HCT116 (cell line): ENCODE measurements around the gene ANKRD16. TPM values are rescaled to one million over a fixed set of nuclear protein-coding genes. Genes with fewer than 3 reads are reported as not detected.

Experiments used
- ATAC-seq: fragments of 200-7000 bp; cut with Tn5 transposase; 2 replicates; pipeline ENCODE4 v1.9.1; 2020; ENCODE audit warnings: mild to moderate bottlenecking, moderate library complexity
- BruUV-seq: library from RNA; stranded (reverse); fragments of 400-500 nt; replicated peaks from 2 replicates; lab custom pipeline; 2021; lab: Mats Ljungman, UMichigan
- CTCF ChIA-PET: fragments of 300-600 bp; sonication (Branson Sonifier 250); formaldehyde crosslinking; loops from one replicate; lab custom pipeline; 2021; ENCODE audit warnings: antibody characterized with exemption; lab: Charles Lee
- POLR2A ChIA-PET: fragments of 300-600, 350-600 bp; sonication (Branson Sonifier 250); formaldehyde crosslinking; loops from one replicate; lab custom pipeline; 2021; ENCODE audit warnings: antibody characterized with exemption; lab: Charles Lee
- RAD21 ChIA-PET, 2 experiments: fragments of 300-600 bp; sonication (Branson Sonifier 250); formaldehyde crosslinking; loops; one replicate each; lab custom pipeline; 2023; ENCODE audit warnings: low total read pairs in 2 of 2; ENCODE audit not compliant: uncharacterized antibody in 2 of 2, unreplicated experiment in 2 of 2, low non-redundant PET in 1 of 2; lab: Charles Lee
- DNase-seq: peaks from one replicate; pipeline ENCODE4 v3.0.0-alpha.2; 2010; ENCODE audit warnings: low read depth, low spot score
- H2AFZ ChIP-seq: fragments of 200-600 bp; shearing (Covaris generic), sonication (generic); 2 replicates; pipeline ENCODE4 v1.6.1; 2017; ENCODE audit warnings: low read depth, mixed run types, mixed read lengths, antibody characterized with exemption, low read length; ENCODE audit not compliant: poor library complexity, severe bottlenecking
- H3K27ac ChIP-seq: 2 replicates; pipeline ENCODE4 v1.5.1; 2012; ENCODE audit warnings: low read depth, low read length
- H3K27me3 ChIP-seq: fragments of 200-600 bp; sonication (generic); 2 replicates; pipeline ENCODE4 v1.6.1; 2016; ENCODE audit warnings: mixed run types, low read length, mixed read lengths; ENCODE audit not compliant: insufficient read depth
- H3K36me3 ChIP-seq, 2 experiments: fragments of 200-500 bp in 1 of 2; fragments of 200-600 bp in 1 of 2; sonication (Bioruptor generic) in 1 of 2; sonication (generic) in 1 of 2; 2 replicates each; pipeline versions ENCODE4 v1.5.1 to v1.6.1; 2014 to 2016; ENCODE audit warnings: low read length in 2 of 2, inconsistent platforms in 1 of 2, mixed read lengths in 1 of 2, mixed run types in 1 of 2; ENCODE audit not compliant: insufficient read depth in 2 of 2, control insufficient read depth in 1 of 2
- H3K4me1 ChIP-seq, 2 experiments: fragments of 200-600 bp in 1 of 2; sonication (generic) in 1 of 2; 2 replicates each; pipeline versions ENCODE4 v1.5.1 to v1.6.1; 2012 to 2017; ENCODE audit warnings: low read length in 2 of 2, inconsistent platforms in 1 of 2, mild to moderate bottlenecking in 1 of 2, mixed read lengths in 1 of 2, mixed run types in 1 of 2, moderate library complexity in 1 of 2; ENCODE audit not compliant: insufficient read depth in 2 of 2, control insufficient read depth in 1 of 2
- H3K4me2 ChIP-seq: fragments of 200-600 bp; sonication (generic); 2 replicates; pipeline ENCODE4 v1.6.1; 2017; ENCODE audit warnings: mixed run types, low read length, mixed read lengths
- H3K4me3 ChIP-seq, 2 experiments: fragments of 200-600 bp in 1 of 2; sonication (generic) in 1 of 2; replicated peaks in 1 of 2; 2 replicates each; pipeline ENCODE4 v1.5.1; 2011 to 2016; ENCODE audit warnings: low read length in 2 of 2, control low read depth in 1 of 2, low read depth in 1 of 2, mild to moderate bottlenecking in 1 of 2, mixed read lengths in 1 of 2, mixed run types in 1 of 2
- H3K79me2 ChIP-seq: fragments of 200-600 bp; sonication (generic); 2 replicates; pipeline ENCODE4 v1.6.1; 2017; ENCODE audit warnings: mild to moderate bottlenecking, mixed run types, low read length, moderate library complexity, mixed read lengths; ENCODE audit not compliant: insufficient read depth
- H3K9ac ChIP-seq: fragments of 200-600 bp; sonication (generic); 2 replicates; pipeline ENCODE4 v1.6.1; 2016; ENCODE audit warnings: low read length, mixed read lengths
- H3K9me2 ChIP-seq: fragments of 200-600 bp; sonication (generic), shearing (Covaris generic); 2 replicates; pipeline ENCODE4 v1.6.1; 2017; ENCODE audit warnings: mixed run types, mild to moderate bottlenecking, moderate library complexity; ENCODE audit not compliant: insufficient read depth
- H3K9me3 ChIP-seq, 2 experiments: fragments of 200-500 bp in 1 of 2; fragments of 200-600 bp in 1 of 2; sonication (Bioruptor generic) in 1 of 2; sonication (generic) in 1 of 2; 2 replicates each; pipeline ENCODE4 v1.6.1; 2014 to 2017; ENCODE audit warnings: low read length in 2 of 2, mixed read lengths in 2 of 2, inconsistent platforms in 1 of 2, low read depth in 1 of 2, mild to moderate bottlenecking in 1 of 2, mixed run types in 1 of 2, moderate library complexity in 1 of 2; ENCODE audit not compliant: control insufficient read depth in 1 of 2, insufficient read depth in 1 of 2
- H4K20me1 ChIP-seq: fragments of 200-600 bp; sonication (generic), shearing (Covaris generic); 2 replicates; pipeline ENCODE4 v1.6.1; 2017; ENCODE audit warnings: mixed run types, mild to moderate bottlenecking, moderate library complexity; ENCODE audit not compliant: insufficient read depth
- MAX ChIP-seq: IDR thresholded peaks from 2 replicates; pipeline ENCODE4 v1.6.1; 2012
- SIN3A ChIP-seq: IDR thresholded peaks from 2 replicates; pipeline ENCODE4 v1.6.1; 2012; ENCODE audit warnings: low read depth
- SP1 ChIP-seq: IDR thresholded peaks from 2 replicates; pipeline ENCODE4 v1.6.1; 2012; ENCODE audit warnings: low read depth
- ZFX ChIP-seq: fragments of 450-650 bp; IDR thresholded peaks from 2 replicates; pipeline ENCODE4 v1.6.1; 2017
- intact Hi-C: fragments of 100-400 bp; cut with micrococcal nuclease; formaldehyde crosslinking; loops from 2 replicates; pipeline ENCODE4 v1.10.0; 2022
- total RNA-seq: library from RNA; stranded (reverse); gene quantifications from one replicate; pipeline ENCODE4 v1.2.1, GENCODE V29; 2021; ENCODE audit not compliant: unreplicated experiment

The ANKRD16 gene
- total RNA-seq, 1 experiment from 2014 or later, result 9.4 TPM

DNA sequence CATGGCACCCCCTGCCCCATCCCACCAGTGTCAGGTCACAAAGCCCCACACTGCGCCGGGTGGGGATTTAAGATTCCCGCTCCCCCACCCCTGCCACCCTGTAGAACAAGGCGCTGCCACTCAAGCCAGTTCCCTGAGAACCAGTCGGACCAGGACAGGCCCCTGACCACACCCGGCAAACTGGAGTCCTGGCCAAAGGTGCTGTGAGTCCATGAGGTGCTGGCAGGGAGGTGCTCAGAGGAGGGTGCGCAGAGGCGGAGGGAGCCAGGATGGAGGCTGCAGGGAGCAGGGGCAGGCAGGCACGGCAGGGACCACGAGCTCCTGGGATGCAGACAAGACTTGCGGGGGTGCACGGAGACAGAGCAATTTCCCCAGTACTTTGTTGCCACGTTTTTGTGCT lies 56.7 kb downstream of the ANKRD16 start:
- ATAC-seq, result peak; percentile 65; the same call in 1 of the 2 replicates
- H4K20me1 ChIP-seq, result no peaks in the 10 kb centered on the region
- no peak overlapping the region for H3K27ac ChIP-seq
- H2AFZ ChIP-seq, result no peak overlapping the region
- ChIA-PET RAD21 (interaction anchor here in 1 of 2 experiments (0.6 kb wide), 1 partner anchor 14 kb away, joined by 3 read pairs; no protein-coding TSS in a partner anchor), POLR2A (no interaction called here)
- no peak overlapping the region for H3K4me3 ChIP-seq
- H3K9me3 ChIP-seq, result no peaks in the 10 kb centered on the region
- intact Hi-C loops, result no loop called here
- H3K9me2 ChIP-seq, result no peaks in the 10 kb centered on the region
- H3K27me3 ChIP-seq, result no peaks in the 10 kb centered on the region
- H3K9ac ChIP-seq, result no peak overlapping the region
- DNase-seq, result no peak
- BruUV-seq, result no TSS peak
- H3K79me2 ChIP-seq, result no peaks in the 10 kb centered on the region
- H3K4me2 ChIP-seq, result peak overlapping the region; percentile 33
- no peaks in the 10 kb centered on the region for H3K36me3 ChIP-seq
- H3K4me1 ChIP-seq, result peaks cover 2 to 8% of the 10 kb centered on the region in 2 experiments; a peak in 3 of 4 replicates
- TF ChIP-seq SP1 (peak; percentile 39; the same call in 1 of the 2 replicates), SIN3A (no peak)
- TF ChIP-seq, all 23 proteins: peak for 1
- CTCF ChIA-PET, result no interaction called here

DNA sequence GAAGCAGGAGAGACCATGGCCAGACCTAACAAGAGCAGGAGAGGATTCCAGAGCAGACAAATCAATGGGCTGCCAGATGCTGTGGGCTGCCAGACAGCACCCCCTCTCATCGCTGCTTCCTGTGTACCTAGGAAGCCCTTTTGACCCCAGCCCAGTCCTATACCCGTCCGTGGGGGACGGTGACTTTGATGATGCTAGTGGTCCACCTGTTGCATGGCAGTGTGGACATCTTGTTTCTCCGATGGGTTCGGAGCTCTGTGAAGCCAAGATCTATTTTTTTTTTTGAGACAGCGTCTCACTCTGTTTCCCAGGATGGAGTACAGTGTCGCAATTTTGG lies 58.3 kb downstream of the ANKRD16 start:
- TF ChIP-seq MAX (no peak), ZFX (0 out of 2 replicates have a peak, but pooled peaks have one; percentile 14)
- TF ChIP-seq, all 23 proteins: peak for 1
- RAD21 ChIA-PET, result no interaction called here
- Histone ChIP-seq H2AFZ (no peak overlapping the region), H3K27me3 (no peaks in the 10 kb centered on the region), H3K4me2 (no peak overlapping the region), H3K4me1 (peaks cover 2 to 8% of the 10 kb centered on the region in 2 experiments; a peak in 3 of 4 replicates), H3K36me3 (no peaks in the 10 kb centered on the region), H3K9me3 (no peaks in the 10 kb centered on the region), H3K27ac (no peak overlapping the region), H3K9ac (no peak overlapping the region), H3K4me3 (no peak overlapping the region), H4K20me1 (no peaks in the 10 kb centered on the region), H3K9me2 (no peaks in the 10 kb centered on the region), H3K79me2 (no peaks in the 10 kb centered on the region)
- DNase-seq (no peak), ATAC-seq (no peak)
- POLR2A ChIA-PET, result no interaction called here
- BruUV-seq, result no TSS peak
- intact Hi-C loops, result no loop called here
- CTCF ChIA-PET, result no interaction called here
